Ectodermal cell (in vitro differentiated cells): Measurements from ENCODE around the gene MAP4K3.

Experiments used
- H3K27ac ChIP-seq: 2 replicates; pipeline ENCODE4 v1.7.0; 2013; ENCODE audit warnings: mild to moderate bottlenecking, low read depth, low read length; ENCODE audit not compliant: insufficient read depth, poor library complexity, severe bottlenecking
- H3K27me3 ChIP-seq: 2 replicates; pipeline ENCODE4 v1.7.0; 2013; ENCODE audit warnings: mild to moderate bottlenecking, low read length; ENCODE audit not compliant: insufficient read depth, control insufficient read depth, poor library complexity, severe bottlenecking
- H3K36me3 ChIP-seq: one replicate; pipeline ENCODE4 v1.7.0; 2013; ENCODE audit warnings: low read length; ENCODE audit not compliant: control insufficient read depth, insufficient read depth
- H3K4me1 ChIP-seq: one replicate; pipeline ENCODE4 v1.7.0; 2013; ENCODE audit warnings: low read length; ENCODE audit not compliant: control insufficient read depth, insufficient read depth
- H3K4me3 ChIP-seq: 2 replicates; pipeline ENCODE4 v1.7.0; 2013; ENCODE audit warnings: low read depth, low read length, control low read depth; ENCODE audit not compliant: insufficient read depth
- H3K9me3 ChIP-seq: 2 replicates; pipeline ENCODE4 v1.7.0; 2013; ENCODE audit warnings: mild to moderate bottlenecking, low read length, moderate library complexity; ENCODE audit not compliant: control insufficient read depth
- WGBS, 2 experiments: methylation state at CpG; one replicate each; pipeline ENCODE4 v1.1.7; 2013; ENCODE audit warnings: missing lambda C conversion rate in 2 of 2; 5-methylcytosine and 5-hydroxymethylcytosine counted together

MAP4K3 gene

DNA sequence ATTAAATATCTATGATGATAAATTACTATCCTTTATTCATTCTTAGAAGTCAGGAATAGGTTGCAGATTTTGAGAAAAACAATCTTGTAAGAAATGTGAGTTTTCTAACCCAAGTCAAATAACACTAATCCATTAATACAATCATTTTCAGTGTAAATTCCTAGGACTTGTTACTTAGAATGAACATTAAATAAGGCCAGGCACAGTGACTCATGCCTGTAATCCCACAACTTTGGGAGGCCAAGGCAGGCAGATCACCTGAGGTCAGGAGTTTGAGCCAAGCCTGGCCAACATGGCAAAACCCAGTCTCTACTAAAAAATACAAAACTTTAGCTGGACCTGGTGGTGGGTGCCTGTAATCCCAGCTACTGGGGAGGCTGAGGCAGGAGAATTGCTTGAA lies 147.5 kb downstream of the MAP4K3 start:
- Histone ChIP-seq H3K36me3 (peaks cover 8% of the 10 kb centered on the region), H3K27me3 (no peaks in the 10 kb centered on the region), H3K9me3 (no peaks in the 10 kb centered on the region), H3K27ac (no peak overlapping the region), H3K4me1 (no peaks in the 10 kb centered on the region), H3K4me3 (no peak overlapping the region)

DNA sequence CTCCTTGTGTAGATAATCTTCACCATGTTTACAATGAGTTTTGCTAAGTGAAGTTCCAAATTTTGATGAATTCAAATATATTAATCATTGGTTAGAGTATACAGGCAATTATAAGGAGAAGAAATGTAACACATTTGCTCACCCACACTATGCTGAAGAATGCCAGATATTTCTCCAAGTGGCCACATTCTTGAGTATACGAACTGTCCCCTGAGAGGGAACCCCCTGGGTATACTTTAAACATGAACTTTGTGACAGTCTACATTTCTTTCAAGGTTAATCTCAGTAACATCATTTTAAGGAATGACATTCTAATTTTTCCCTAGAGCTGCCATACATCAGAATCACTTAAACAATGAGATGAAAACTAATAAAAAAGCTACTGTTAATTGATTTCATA lies 153.5 kb downstream of the MAP4K3 start:
- H3K4me1 ChIP-seq, result no peaks in the 10 kb centered on the region
- 86 to 93% methylated on average over 1 of the region's 1 CpG for WGBS, 2 experiments
- no peaks in the 10 kb centered on the region for H3K9me3 ChIP-seq
- H3K27ac ChIP-seq, result no peak overlapping the region
- no peak overlapping the region for H3K4me3 ChIP-seq
- peaks cover 8% of the 10 kb centered on the region for H3K36me3 ChIP-seq
- no peaks in the 10 kb centered on the region for H3K27me3 ChIP-seq

DNA sequence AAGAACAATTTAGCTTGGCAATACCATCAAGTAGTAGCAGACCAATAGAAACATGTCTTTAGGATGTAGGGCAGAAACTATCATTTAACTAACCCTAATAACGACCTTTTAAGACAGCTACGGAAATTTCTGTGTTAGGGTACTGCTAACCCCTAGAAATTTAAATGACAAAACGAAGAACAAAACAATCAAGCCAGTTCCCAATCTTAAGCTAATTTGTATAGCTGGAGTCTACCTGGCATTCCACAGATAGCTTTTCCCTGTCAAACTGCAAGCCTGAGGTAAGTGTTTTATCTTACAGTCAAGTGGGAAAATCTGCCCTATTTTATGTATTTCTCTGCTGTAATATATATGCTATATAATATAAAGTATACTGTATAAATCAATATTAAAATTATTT lies 155.7 kb downstream of the MAP4K3 start:
- Histone ChIP-seq H3K27me3 (no peaks in the 10 kb centered on the region), H3K4me3 (no peak overlapping the region), H3K27ac (no peak overlapping the region), H3K9me3 (no peaks in the 10 kb centered on the region), H3K4me1 (no peaks in the 10 kb centered on the region), H3K36me3 (peaks cover 1% of the 10 kb centered on the region)
- WGBS, 2 experiments, result 75 to 83% methylated on average over 3 of the region's 3 CpGs

DNA sequence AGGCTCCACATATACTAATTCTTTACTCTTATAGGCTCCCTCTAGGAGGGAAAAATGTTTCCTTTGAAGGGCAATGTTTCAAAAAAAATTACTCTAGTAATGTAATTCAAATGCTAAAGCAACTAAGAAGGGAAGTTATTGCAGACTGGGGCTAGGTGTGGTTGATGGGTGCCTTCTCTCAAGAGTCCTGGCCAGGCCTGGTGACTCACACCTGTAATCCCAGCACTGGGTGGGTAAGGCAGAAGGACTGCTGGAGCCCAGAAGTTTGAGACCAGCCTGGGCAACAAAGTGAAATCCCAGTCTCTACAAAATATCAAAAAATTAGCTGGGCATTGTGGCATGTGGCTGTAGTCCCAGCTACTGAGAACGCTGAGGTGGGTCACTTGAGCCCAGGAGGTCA lies 162.1 kb downstream of the MAP4K3 start:
- Histone ChIP-seq H3K36me3 (peaks cover 16% of the 10 kb centered on the region), H3K27ac (no peak overlapping the region), H3K27me3 (no peaks in the 10 kb centered on the region), H3K4me3 (no peak overlapping the region), H3K4me1 (no peaks in the 10 kb centered on the region), H3K9me3 (no peaks in the 10 kb centered on the region)
- WGBS, 2 experiments, result 100% methylated on average over 1 of the region's 1 CpG

DNA sequence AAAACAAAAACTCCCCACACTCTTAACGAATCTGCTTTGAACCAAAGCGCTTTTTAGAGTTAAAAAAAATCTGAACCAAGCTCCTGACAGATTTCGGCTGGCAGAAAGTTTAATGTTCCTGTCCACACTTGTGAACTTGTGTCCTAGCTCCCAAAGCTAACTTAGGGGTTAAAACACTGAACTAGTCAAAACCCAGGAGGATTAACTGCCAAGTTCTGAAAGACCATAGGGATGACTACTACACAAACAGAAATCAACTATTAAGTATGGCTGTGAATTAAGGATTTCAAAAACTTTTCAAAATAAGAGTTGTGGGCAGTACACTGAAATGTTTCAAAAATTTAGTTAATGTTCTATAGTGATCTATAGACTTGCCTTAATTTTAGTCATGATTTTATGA lies 167.1 kb downstream of the MAP4K3 start:
- 92 to 95% methylated on average over 3 of the region's 3 CpGs for WGBS, 2 experiments
- Histone ChIP-seq H3K36me3 (peaks cover 6% of the 10 kb centered on the region), H3K4me3 (no peak overlapping the region), H3K9me3 (no peaks in the 10 kb centered on the region), H3K27me3 (no peaks in the 10 kb centered on the region), H3K4me1 (no peaks in the 10 kb centered on the region), H3K27ac (no peak overlapping the region)

DNA sequence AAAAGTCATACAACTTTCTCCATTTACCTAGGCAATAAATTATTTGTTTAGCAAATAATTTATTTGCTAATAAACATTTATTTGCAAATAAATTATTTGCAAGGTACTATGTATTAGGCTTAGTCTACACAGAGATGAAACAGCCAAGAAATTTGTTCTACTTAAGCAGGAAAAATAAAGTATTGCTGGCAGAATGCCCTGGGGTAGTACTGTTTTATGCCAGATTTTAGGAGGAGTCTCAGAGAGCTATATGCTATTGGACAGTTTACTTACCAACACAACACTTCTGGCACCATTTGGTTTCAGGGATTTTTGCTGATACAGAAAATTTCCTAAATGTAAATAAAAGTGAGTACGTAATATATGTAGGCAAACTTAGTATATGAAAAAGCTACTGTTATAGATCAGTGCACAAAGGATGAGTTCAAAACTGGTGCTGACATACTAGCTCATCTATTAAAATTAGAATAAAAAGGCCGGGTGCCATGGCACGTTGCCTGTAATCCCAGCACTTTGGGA lies 170.1 kb downstream of the MAP4K3 start:
- Histone ChIP-seq H3K9me3 (no peaks in the 10 kb centered on the region), H3K36me3 (no peaks in the 10 kb centered on the region), H3K4me3 (no peak overlapping the region), H3K27me3 (no peaks in the 10 kb centered on the region), H3K27ac (no peak overlapping the region), H3K4me1 (no peaks in the 10 kb centered on the region)
- 77 to 93% methylated on average over 3 of the region's 3 CpGs for WGBS, 2 experiments

DNA sequence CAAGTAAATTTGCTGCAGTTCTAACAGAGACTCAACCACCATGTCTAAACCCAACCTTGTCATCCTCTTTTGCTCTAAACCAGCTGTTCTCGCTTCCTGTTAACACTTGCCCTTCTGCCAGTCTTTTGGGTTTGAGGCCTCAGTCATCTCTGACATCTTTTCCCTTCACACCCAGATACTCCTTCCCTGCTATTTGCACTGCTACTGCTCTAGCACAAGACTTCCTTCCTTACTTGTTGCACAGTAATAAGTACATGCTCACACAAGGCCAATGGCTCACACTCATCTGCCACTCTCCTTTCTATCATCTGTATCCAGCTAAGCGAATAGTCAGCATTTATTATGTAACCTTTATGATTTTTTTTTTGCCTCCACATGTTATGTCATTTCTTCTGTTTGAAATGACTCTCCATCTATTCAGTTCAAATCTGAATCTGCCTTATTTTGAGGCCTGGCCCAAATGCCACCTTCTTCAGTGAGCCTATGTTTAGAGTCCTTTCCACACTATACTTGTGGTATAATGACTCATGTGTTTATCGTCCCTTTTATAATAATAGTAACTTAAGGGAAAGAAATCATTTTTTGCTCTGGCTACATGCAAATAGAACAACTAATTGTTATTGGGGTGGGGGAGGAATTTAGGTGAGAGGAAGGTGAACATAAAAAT lies 170.8 kb downstream of the MAP4K3 start:
- WGBS, 2 experiments, result 93 to 99% methylated on average over 2 of the region's 3 CpGs
- Histone ChIP-seq H3K4me1 (no peaks in the 10 kb centered on the region), H3K27ac (no peak overlapping the region), H3K36me3 (no peaks in the 10 kb centered on the region), H3K4me3 (no peak overlapping the region), H3K27me3 (no peaks in the 10 kb centered on the region), H3K9me3 (no peaks in the 10 kb centered on the region)

DNA sequence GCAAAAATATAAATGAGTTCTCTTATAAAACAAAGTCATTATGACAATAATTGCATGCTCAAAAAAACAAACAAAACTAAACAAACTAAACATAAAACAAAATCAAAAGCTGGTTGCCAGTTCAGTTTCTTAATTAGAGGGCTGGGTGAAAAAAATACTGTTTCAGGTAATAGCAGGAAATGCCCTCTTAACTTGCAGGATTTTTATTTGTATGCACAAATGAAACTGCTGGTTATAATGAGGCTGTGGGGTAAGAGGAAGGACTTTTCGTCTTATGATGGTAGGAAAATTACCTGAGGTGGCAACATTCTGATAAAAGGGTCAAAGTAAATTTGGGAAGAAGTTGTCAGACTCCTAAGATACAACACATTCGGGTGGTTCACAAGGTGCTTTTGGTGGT lies 171.8 kb downstream of the MAP4K3 start:
- H3K4me3 ChIP-seq, result no peak overlapping the region
- H3K9me3 ChIP-seq, result no peaks in the 10 kb centered on the region
- no peaks in the 10 kb centered on the region for H3K36me3 ChIP-seq
- H3K4me1 ChIP-seq, result no peaks in the 10 kb centered on the region
- no peaks in the 10 kb centered on the region for H3K27me3 ChIP-seq
- H3K27ac ChIP-seq, result no peak overlapping the region
- WGBS, 2 experiments, result 93 to 96% methylated on average over 1 to 2 of the region's 2 CpGs

DNA sequence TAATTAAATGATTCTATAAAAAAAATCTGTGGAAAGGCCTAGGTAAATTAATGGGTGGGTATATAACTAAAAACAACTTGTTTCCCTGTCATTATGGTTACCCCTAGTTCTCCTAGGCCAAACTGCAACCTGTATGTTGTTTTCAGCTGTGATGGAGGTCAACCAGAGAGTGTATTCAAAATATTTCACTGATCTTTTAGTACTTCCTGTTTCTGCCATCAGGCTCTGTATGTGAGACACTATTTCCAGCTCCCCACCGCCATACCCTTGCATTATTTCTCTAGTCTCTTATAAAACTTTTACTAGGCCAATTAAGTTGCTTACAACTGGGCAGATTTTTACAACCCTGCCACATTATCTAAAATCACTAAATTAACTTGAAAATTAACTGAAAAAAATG lies 172.4 kb downstream of the MAP4K3 start:
- no peak overlapping the region for H3K4me3 ChIP-seq
- no peak overlapping the region for H3K27ac ChIP-seq
- no peaks in the 10 kb centered on the region for H3K27me3 ChIP-seq
- WGBS, 2 experiments, result 98 to 100% methylated on average over 1 of the region's 1 CpG
- no peaks in the 10 kb centered on the region for H3K9me3 ChIP-seq
- no peaks in the 10 kb centered on the region for H3K4me1 ChIP-seq
- H3K36me3 ChIP-seq, result no peaks in the 10 kb centered on the region

DNA sequence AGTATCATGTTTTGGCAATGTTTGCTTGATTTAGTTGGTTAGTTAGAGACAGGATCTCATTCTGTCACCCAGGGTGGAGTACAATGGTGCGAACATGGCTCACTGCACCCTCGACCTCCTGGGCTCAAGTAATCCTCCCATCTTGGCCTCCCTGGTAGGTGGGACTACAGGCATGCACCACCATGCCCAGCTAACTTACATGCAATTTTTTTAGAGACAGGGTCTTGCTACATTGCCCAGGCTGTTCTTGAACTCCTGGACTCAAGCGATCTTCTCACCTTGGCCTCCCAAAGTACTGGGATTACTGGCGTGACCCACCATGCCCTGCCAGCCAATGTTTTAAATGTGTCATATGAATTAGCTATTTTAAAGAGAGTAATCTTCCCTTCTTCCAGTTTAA lies 177.0 kb downstream of the MAP4K3 start:
- WGBS, 2 experiments, result 90 to 94% methylated on average over 4 of the region's 4 CpGs
- Histone ChIP-seq H3K9me3 (no peaks in the 10 kb centered on the region), H3K36me3 (peaks cover 6% of the 10 kb centered on the region), H3K4me1 (no peaks in the 10 kb centered on the region), H3K4me3 (no peak overlapping the region), H3K27ac (no peak overlapping the region), H3K27me3 (no peaks in the 10 kb centered on the region)

DNA sequence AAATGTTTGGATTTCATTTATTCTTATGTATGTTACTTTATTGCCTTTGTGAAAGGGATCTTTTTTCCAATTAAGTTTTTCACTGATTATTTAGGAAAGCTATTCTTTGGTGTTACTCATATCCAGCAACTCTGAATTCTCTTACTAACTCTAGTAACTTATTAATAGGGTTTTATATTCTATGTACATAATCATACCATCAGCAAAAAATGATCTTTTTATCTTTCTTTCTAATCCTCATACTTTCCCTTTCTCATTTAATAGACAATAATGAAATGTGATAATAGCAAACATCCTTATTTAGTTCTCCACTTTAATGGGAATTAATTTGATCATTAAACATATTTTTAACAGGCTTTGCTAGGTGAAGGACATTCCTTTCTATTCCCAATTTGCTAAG lies 181.0 kb downstream of the MAP4K3 start:
- H3K27me3 ChIP-seq, result no peaks in the 10 kb centered on the region
- H3K4me1 ChIP-seq, result no peaks in the 10 kb centered on the region
- peaks cover 17% of the 10 kb centered on the region for H3K36me3 ChIP-seq
- H3K4me3 ChIP-seq, result no peak overlapping the region
- no peaks in the 10 kb centered on the region for H3K9me3 ChIP-seq
- no peak overlapping the region for H3K27ac ChIP-seq
